Measurements from ENCODE around the gene TMEM125.

The TMEM125 gene

DNA sequence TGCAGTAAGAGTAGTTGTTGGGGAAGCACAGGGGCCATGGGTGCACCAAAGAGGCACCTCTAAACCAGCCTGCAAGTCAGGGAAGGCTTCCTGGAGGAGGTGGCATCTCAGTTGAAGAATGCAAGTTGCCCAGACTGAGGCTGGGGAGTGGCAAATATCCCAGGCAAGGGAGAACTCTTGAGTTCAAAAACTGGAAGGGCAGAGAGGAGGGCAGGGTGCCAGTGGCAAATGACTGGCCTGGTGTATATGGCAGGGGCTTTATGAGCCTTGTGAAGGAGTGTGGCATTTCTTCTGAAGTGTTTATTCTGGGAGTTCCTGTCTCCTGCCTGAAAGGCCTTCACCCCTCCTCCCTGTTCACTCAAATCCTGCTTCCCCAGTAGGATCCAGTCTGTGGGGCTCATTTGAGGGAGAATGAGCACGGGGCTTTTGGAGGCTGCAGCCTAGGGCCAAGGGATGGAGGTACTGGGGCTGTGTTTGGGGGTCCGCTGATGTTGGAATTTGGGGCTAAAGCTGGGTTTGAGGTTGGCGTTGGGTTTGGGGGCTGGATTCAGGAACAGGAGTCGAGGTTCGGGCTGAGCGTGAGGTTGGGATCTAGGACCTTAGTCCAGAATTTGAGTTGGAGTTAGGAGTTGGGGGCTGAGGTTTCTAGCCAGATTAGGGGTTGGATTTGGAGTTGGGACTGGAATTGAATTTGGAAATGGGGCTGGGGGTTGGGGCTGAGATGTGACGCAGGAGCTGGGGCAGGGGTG, at the start of gene TMEM125:
Gene TMEM125 (plus strand): TSS at position 357 of the 749 bp plus-strand sequence. CDS start 2,740 bp downstream, outside the sequence.
- Histone ChIP-seq H3K4me1 (peaks cover 9 to 27% (median 16%) of the 10 kb centered on the region in 10 experiments), H3K4me3 (no peak within 1 kb of the TSS), H3K9ac (no peak within 1 kb of the TSS), H3K9me3 (replicated peaks in 1 of 11) (peaks cover 0 to 20% (median 8%) of the 10 kb centered on the region in 11 experiments; a peak in 10 of 22 replicates), H3K27me3 (no peaks in the 10 kb centered on the region), H4K20me1 (no peaks in the 10 kb centered on the region), H3K36me3 (no peaks in the 10 kb centered on the region; a peak in 1 of 22 replicates), H3K27ac (no peak within 1 kb of the TSS), H3K4me2 (peak within 1 kb of the TSS in 2 of 11 experiments; percentile 1 to 12; a peak in 2 of 22 replicates)
- TF ChIP-seq Cebpa-rat (IDR thresholded peaks at IDR 0.05): no peak

DNA sequence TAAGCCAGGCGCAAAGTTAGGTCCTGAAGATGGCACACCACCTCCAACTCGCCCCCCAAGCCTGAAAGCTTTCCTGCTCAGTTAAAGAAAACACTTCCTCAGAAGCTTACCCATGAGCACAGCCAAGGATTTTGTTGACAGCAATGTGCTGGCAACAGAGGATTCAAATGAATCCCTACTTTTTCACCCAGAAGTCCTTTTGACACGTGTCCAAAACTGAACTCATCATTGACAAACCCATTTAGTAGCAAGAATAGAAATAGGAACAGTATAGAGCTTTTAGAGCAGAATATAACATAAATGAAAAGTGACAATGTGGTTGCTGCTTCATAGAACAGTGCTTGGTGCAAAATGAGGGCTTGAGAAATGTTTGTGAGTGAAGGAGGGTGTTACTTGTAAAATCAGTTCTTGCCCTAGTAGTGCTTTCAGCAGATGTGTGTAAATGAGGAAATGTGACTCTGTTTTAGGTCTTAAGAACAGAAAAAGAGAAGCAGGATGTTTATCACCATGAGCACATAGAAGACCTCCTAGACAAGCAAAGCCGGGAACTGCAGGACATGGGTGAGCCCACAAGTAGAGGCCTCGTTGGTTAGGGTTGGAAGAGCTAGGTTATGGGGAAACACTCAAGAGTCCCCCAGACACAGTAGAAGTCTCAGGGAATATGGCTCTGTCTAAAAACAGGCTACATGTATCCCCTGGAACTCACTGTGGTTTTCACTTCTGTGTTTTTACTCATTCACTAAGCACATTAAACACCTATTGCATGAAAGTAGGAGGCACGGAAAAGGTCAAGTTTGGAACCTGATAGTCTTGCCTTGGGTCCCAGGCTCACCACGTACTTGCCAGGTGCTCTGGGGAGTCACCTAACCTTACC, 48.6 kb upstream of the TMEM125 start:
- no peak overlapping the region for H3K4me3 ChIP-seq
- no peaks in the 10 kb centered on the region for H3K36me3 ChIP-seq
- TF ChIP-seq Cebpa-rat (IDR thresholded peaks at IDR 0.05): no peak
- no peaks in the 10 kb centered on the region for H3K27me3 ChIP-seq
- H3K4me2 ChIP-seq: peak overlapping the region in 5 of 11 experiments; percentile 41 to 74 (median 45); a peak in 10 of 22 replicates
- peaks cover 0 to 21% (median 7%) of the 10 kb centered on the region in 10 experiments; a peak in 10 of 20 replicates for H3K4me1 ChIP-seq
- peak overlapping the region in 2 of 11 experiments; percentile 2 to 6; a peak in 1 of 22 replicates for H3K9ac ChIP-seq
- H3K9me3 ChIP-seq (replicated peaks in 1 of 11): no peaks in the 10 kb centered on the region
- no peaks in the 10 kb centered on the region for H4K20me1 ChIP-seq
- H3K27ac ChIP-seq: peak overlapping the region in 5 of 11 experiments; percentile 34 to 64 (median 46); a peak in 9 of 22 replicates

DNA sequence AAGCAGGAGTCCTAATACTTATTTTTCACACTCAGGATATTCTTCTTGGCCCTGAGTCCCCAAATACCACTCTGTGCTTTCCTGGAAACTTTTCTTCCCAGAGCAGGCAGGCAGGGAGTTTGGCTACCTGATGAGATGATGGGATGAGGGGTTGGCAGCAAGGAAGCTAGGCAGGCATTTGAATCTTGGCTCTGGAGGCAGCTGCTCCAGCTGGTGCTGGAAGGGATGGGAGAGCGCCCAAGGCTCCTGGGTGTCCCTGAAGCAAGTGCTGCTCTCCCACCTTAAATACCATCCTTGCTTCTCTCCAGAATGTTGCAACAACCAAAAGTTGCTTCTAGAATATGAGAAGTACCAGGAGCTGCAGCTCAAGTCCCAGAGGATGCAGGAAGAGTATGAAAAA, 48.0 kb upstream of the TMEM125 start:
- no peak for TF ChIP-seq Cebpa-rat (IDR thresholded peaks at IDR 0.05)
- Histone ChIP-seq H3K4me1 (peaks cover 0 to 21% (median 7%) of the 10 kb centered on the region in 10 experiments; a peak in 10 of 20 replicates), H3K27me3 (no peaks in the 10 kb centered on the region)

DNA sequence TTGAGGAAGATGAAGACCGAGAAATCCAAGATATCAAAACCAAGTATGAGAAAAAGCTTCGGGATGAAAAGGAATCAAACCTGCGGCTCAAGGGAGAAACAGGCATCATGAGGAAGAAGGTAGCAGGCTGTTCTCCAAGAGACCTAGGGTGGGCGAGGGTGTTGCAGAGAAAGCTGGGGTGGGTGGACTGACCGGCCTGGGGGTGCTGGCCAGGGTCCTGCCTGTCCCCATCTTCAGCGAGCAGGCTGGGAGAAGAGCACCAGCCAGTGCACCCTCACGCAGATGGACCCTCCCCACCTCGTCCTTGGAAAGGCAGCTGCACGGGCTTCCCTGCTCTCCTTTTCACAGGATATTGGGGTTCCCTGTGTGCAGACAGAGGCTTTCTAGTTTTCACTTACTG, 46.9 kb upstream of the TMEM125 start:
- no peak for TF ChIP-seq Cebpa-rat (IDR thresholded peaks at IDR 0.05)

More for the DNA sequence above, 48.0 kb upstream of the TMEM125 start:
- no peaks in the 10 kb centered on the region for H3K9me3 ChIP-seq (replicated peaks in 1 of 11)
- peak overlapping the region in 5 of 11 experiments; percentile 34 to 64 (median 46); a peak in 7 of 22 replicates for H3K27ac ChIP-seq
- H3K4me2 ChIP-seq: peak overlapping the region in 5 of 11 experiments; percentile 41 to 74 (median 45); a peak in 10 of 22 replicates
- no peaks in the 10 kb centered on the region for H3K36me3 ChIP-seq
- no peaks in the 10 kb centered on the region for H4K20me1 ChIP-seq
- no peak overlapping the region for H3K9ac ChIP-seq
- H3K4me3 ChIP-seq: no peak overlapping the region

DNA sequence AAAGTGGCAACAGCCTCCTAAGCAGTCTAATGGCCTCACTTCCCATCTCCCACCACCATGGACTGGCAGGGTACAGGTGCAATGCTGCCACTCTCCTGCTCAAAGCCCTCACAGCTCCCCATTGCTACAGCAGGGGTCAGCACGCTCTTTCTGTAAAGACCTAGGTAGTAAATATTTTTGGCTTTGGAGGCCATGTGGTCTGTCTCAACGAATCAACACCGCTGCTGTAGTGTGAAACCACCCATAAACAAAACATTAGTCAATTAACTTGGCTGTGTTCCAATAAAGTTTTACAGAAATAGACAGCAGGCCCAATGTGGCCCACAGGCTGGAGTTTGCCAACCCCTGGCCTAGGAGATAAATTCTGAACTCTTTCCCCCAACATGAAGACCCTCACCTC, 44.6 kb upstream of the TMEM125 start:
- Histone ChIP-seq H3K9ac (0 out of 22 replicates have a peak overlapping the region, but pooled peaks of 1 of the 11 experiments have one; percentile 3), H3K36me3 (no peaks in the 10 kb centered on the region), H3K4me1 (peaks cover 0 to 24% (median 11%) of the 10 kb centered on the region in 10 experiments; a peak in 10 of 20 replicates), H4K20me1 (no peaks in the 10 kb centered on the region), H3K27me3 (no peaks in the 10 kb centered on the region), H3K9me3 (replicated peaks in 1 of 11) (no peaks in the 10 kb centered on the region), H3K4me3 (no peak overlapping the region), H3K27ac (no peak overlapping the region), H3K4me2 (no peak overlapping the region)
- TF ChIP-seq Cebpa-rat (IDR thresholded peaks at IDR 0.05): no peak

More for the DNA sequence above, 46.9 kb upstream of the TMEM125 start:
- Histone ChIP-seq H3K4me3 (no peak overlapping the region), H3K27me3 (no peaks in the 10 kb centered on the region), H3K4me2 (no peak overlapping the region), H3K9me3 (replicated peaks in 1 of 11) (no peaks in the 10 kb centered on the region), H3K36me3 (no peaks in the 10 kb centered on the region), H3K4me1 (peaks cover 0 to 21% (median 7%) of the 10 kb centered on the region in 10 experiments; a peak in 10 of 20 replicates), H3K27ac (no peak overlapping the region), H3K9ac (no peak overlapping the region), H4K20me1 (no peaks in the 10 kb centered on the region)

DNA sequence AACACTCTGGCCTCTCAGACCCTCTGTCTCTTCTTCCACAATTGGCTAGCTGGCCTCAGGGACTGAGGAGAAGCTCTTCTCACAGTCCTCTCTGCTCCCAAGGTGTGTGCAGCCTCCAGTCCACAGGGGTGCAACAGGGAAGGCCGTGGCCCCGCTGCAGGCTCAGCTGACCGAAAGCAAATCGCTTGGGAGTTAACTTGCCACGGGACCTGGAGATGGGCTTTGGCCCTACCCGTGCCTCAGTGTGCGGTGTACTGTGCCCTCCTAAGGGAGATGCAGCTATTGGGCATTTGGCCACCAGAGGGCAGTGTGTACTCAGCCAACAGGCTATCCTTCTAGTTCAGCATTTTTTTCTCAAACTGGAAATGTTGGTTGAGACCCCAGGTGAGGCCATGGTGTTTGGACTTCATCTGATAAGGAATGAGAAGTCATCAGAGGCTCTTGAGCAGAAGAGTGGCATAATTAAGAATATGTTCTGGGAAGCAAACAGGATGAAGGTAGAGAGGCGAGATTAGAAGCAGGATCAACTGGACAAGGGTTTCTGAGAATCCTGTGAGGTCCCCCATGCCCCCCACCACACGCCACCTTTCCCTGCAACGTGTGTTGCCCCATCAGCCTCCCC, 42.5 kb upstream of the TMEM125 start:
- H3K4me1 ChIP-seq: peaks cover 0 to 16% (median 9%) of the 10 kb centered on the region in 10 experiments; a peak in 11 of 20 replicates
- H3K27ac ChIP-seq: no peak overlapping the region
- no peak for TF ChIP-seq Cebpa-rat (IDR thresholded peaks at IDR 0.05)
- H3K4me2 ChIP-seq: no peak overlapping the region
- H3K9ac ChIP-seq: peak overlapping the region in 3 of 11 experiments; percentile 5 to 28 (median 12); a peak in 1 of 22 replicates
- H3K9me3 ChIP-seq (replicated peaks in 1 of 11): no peaks in the 10 kb centered on the region
- no peaks in the 10 kb centered on the region for H3K27me3 ChIP-seq
- no peak overlapping the region for H3K4me3 ChIP-seq
- H3K36me3 ChIP-seq: no peaks in the 10 kb centered on the region
- no peaks in the 10 kb centered on the region for H4K20me1 ChIP-seq

DNA sequence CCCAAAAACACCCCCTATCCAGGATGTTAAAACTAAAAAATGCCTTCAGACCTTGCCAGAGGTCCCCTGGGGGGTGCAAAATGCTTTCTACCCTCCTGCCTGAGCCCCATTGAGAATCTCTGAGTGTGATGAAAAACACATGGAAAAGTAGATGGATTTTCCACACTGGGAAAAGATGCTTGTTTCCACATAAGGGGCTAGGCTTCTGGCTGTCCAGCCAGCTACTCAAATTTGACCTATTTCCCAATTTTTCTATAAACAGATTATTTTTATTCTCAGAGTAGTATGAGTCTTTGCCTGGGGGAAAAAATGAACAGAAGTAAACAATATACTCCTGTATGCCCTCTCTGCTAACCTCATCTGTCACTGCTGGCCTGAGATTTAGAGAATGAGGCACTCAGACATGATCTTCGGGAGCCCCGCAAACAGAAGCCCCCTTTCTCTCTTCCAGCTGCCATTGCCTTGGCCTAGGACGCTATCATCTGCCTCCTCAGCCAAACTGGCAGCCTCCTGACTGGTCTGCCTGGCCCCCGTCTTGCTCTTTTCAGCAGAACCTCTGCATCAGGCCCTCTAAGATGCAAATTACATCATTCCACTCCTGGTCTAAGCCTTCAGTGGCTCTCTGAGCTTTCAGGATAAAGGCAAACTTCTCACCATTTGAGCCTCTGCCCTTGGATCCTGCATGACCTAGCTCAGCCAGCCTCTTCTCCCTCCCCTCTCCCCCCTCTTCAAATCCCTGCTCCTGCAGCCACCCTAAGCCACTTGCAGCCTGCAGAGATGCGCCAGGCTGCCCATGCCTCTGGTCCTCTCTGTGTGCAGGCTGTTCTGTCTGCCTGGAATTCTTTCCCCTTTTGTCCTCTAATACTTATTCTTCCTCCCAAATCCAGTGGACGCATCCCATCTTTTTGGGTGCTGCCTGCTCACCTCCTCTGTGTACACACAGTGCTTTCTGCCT, 39.7 kb upstream of the TMEM125 start:
- H3K27ac ChIP-seq: no peak overlapping the region
- no peak overlapping the region for H3K4me2 ChIP-seq
- no peak for TF ChIP-seq Cebpa-rat (IDR thresholded peaks at IDR 0.05)
- H3K9me3 ChIP-seq (replicated peaks in 1 of 11): no peaks in the 10 kb centered on the region
- H3K4me3 ChIP-seq: no peak overlapping the region
- no peaks in the 10 kb centered on the region for H3K27me3 ChIP-seq
- no peak overlapping the region for H3K9ac ChIP-seq
- H3K36me3 ChIP-seq: no peaks in the 10 kb centered on the region
- H3K4me1 ChIP-seq: peaks cover 0 to 23% (median 10%) of the 10 kb centered on the region in 10 experiments; a peak in 11 of 20 replicates
- H4K20me1 ChIP-seq: no peaks in the 10 kb centered on the region; a peak in 1 of 22 replicates

DNA sequence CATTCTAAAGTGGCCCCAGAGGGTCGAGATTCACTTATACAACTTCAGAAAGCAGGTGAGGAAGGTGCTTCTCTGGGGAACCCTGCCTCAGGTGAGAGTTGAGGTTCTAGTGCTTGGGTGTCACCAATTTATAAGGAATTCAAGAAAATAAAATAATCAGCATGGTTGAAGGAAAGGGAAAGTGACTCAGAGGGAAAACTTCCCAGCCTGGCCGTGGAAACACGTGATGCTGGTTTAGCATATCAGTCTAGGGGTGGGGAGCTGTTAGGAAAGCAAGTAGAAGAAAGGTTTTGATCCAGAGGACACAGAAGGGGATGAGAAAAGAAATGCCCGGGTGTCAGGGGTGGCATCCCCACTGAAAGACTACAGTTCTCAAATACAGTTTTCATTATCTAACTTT, 37.7 kb upstream of the TMEM125 start:
- H3K27ac ChIP-seq: no peak overlapping the region
- no peak for TF ChIP-seq Cebpa-rat (IDR thresholded peaks at IDR 0.05)
- H3K36me3 ChIP-seq: no peaks in the 10 kb centered on the region
- no peaks in the 10 kb centered on the region; a peak in 1 of 22 replicates for H4K20me1 ChIP-seq
- peak overlapping the region in 5 of 11 experiments; percentile 42 to 78 (median 60); a peak in 10 of 22 replicates for H3K4me2 ChIP-seq
- H3K4me3 ChIP-seq: no peak overlapping the region
- no peak overlapping the region for H3K9ac ChIP-seq
- H3K9me3 ChIP-seq (replicated peaks in 1 of 11): no peaks in the 10 kb centered on the region
- H3K27me3 ChIP-seq: no peaks in the 10 kb centered on the region
- peaks cover 0 to 23% (median 10%) of the 10 kb centered on the region in 10 experiments; a peak in 11 of 20 replicates for H3K4me1 ChIP-seq

Data from BLaER1 treated with 17β-estradiol and CSF1 and Interleukin-3, amounts not matched to agents 10 nM and 100 nM (cell line).